Uterus (tissue), 2 donors: ENCODE data around the gene TMEM114.

Experiments
- CTCF ChIP-seq, 4 experiments: fragments of 200-600 bp in 2 of 4; fragments of 450-650 bp in 2 of 4; sonication (generic) in 2 of 4; IDR thresholded peaks; one replicate each; pipeline ENCODE4 v1.5.1; 2016 to 2019; ENCODE audit warnings: antibody characterized with exemption in 4 of 4, mild to moderate bottlenecking in 2 of 4, moderate library complexity in 1 of 4
- POLR2A ChIP-seq, 2 donors: fragments of 450-650 bp; IDR thresholded peaks; one replicate each; pipeline ENCODE4 v1.6.1; 2016; ENCODE audit warnings: antibody characterized with exemption in 2 of 2, mild to moderate bottlenecking in 1 of 2, moderate library complexity in 1 of 2

GRCh38 chr16:8579559-8579958, 10.8 kb downstream of the TMEM114 start:
- TF ChIP-seq CTCF (IDR thresholded peaks at IDR 0.05) (no peak), POLR2A (IDR thresholded peaks at IDR 0.05) (no peak)
